DOHH2 (cell line): ENCODE data around the gene IGSF3.

ENCODE experiments used
- EZH2phosphoT487 ChIP-seq: fragments of 200-600 bp; sonication (generic); IDR thresholded peaks from 2 replicates; pipeline ENCODE4 v1.6.1; 2017; ENCODE audit warnings: borderline replicate concordance, mild to moderate bottlenecking, antibody characterized with exemption, low read length, moderate library complexity, mixed read lengths
- TF ChIP-seq, protein P1 (sequence below): fragments of 200-600 bp; sonication (generic); IDR thresholded peaks from one replicate; pipeline ENCODE4 v1.5.1; 2014; ENCODE audit warnings: antibody characterized with exemption, mild to moderate bottlenecking, low read depth, low read length; ENCODE audit not compliant: poor library complexity, severe bottlenecking

DNA sequence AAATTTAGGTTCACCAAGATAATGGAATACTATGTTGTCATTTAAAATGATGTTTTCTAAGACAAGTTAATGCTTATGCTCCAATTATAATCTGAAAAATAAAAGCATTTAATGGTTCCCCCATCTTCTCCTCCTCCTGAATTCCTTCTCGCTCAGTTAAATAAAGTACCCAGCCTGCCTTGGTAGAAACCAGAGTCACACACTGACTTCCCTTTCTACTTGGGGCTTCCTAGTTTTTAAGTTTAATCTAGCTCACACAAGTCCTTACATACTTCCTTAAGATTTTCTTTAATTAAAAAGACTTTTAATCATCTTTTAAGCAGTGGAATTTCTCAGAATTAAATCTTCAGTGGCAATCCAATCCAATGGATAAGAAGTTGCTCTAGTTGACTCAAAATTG is 129.6 kb downstream of the IGSF3 start:
- TF ChIP-seq, protein P1, sequence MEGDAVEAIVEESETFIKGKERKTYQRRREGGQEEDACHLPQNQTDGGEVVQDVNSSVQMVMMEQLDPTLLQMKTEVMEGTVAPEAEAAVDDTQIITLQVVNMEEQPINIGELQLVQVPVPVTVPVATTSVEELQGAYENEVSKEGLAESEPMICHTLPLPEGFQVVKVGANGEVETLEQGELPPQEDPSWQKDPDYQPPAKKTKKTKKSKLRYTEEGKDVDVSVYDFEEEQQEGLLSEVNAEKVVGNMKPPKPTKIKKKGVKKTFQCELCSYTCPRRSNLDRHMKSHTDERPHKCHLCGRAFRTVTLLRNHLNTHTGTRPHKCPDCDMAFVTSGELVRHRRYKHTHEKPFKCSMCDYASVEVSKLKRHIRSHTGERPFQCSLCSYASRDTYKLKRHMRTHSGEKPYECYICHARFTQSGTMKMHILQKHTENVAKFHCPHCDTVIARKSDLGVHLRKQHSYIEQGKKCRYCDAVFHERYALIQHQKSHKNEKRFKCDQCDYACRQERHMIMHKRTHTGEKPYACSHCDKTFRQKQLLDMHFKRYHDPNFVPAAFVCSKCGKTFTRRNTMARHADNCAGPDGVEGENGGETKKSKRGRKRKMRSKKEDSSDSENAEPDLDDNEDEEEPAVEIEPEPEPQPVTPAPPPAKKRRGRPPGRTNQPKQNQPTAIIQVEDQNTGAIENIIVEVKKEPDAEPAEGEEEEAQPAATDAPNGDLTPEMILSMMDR: no peak
- no peak for TF ChIP-seq EZH2phosphoT487
